Measurements from ENCODE around the gene ZBP1. TPM values are rescaled to one million over a fixed set of nuclear protein-coding genes. Genes with fewer than 3 reads are reported as not detected.

The ZBP1 gene
- total and polyA plus RNA-seq, 10 of the 15 experiments (the other 5 are each of a cell fraction or from before 2014, with no cell fraction given), result 0.93 to 10.6 (median 4.8) TPM

- Histone ChIP-seq H3K27ac (ENCODE audit: control insufficient read depth, insufficient read depth) (no peak overlapping the region), H4K20me1 (ENCODE audit: control insufficient read depth, insufficient read depth) (no peaks in the 10 kb centered on the region), H3K4me2 (ENCODE audit: control insufficient read depth, insufficient read depth) (no peak overlapping the region), H3K9ac (ENCODE audit: control insufficient read depth, insufficient read depth, low read length) (no peak overlapping the region), H3K27me3 (replicated peaks in 1 of 2; ENCODE audit: control insufficient read depth in 2 of 2, insufficient read depth in 2 of 2, low read length in 1 of 2) (no peaks in the 10 kb centered on the region; a peak in 1 of 4 replicates), H2AFZ (ENCODE audit: control insufficient read depth, low read depth, low read length) (no peak overlapping the region), H3K4me3 (no peak overlapping the region), H3K9me3 (replicated peaks; ENCODE audit: control insufficient read depth, insufficient read depth, low read length) (peaks cover 2% of the 10 kb centered on the region; the same call in 1 of the 3 replicates), H3K36me3 (ENCODE audit: control insufficient read depth in 2 of 2, insufficient read depth in 2 of 2, low read length in 1 of 2) (no peaks in the 10 kb centered on the region), H3K4me1 (ENCODE audit: control insufficient read depth, insufficient read depth, low read length) (no peaks in the 10 kb centered on the region; the same call in 1 of the 2 replicates), H3K79me2 (ENCODE audit: control insufficient read depth, insufficient read depth, low read length) (no peaks in the 10 kb centered on the region)
- intact Hi-C loops (cut with micrococcal nuclease; ENCODE audit: unreplicated experiment) (loop anchor here (2.0 kb wide), 1 partner anchor 209 kb away; no protein-coding TSS in a partner anchor), in situ Hi-C loops (cut with MboI) (loop anchor here (5.0 to 10.0 kb wide), 4 partner anchors 79 to 593 kb away; no protein-coding TSS in a partner anchor)
- BruUV-seq (replicated peaks), result no TSS peak
- no peak for FAIRE-seq
- ChIA-PET CTCF (interaction anchor here (1.2 to 1.9 kb wide), 2 partner anchors 76 to 93 kb away, joined by 3 to 6 read pairs; no protein-coding TSS in a partner anchor), SMC1A (ENCODE audit: uncharacterized antibody, unreplicated experiment) (interaction anchor here (1.3 kb wide), 1 partner anchor 76 kb away, joined by 3 read pairs; no protein-coding TSS in a partner anchor), POLR2A (no interaction called here), RAD21 (ENCODE audit: unreplicated experiment) (interaction anchor here (1.5 kb wide), 1 partner anchor 75 kb away, joined by 6 read pairs; no protein-coding TSS in a partner anchor)
- ATAC-seq, result no peak
- DNase-seq (ENCODE audit: low read depth, low spot score), result no peak
- 28% methylated on average over 14 of the region's 15 CpGs for WGBS (ENCODE audit: insufficient coverage, insufficient replicate concordance, low lambda C conversion rate, missing lambda C conversion rate)
- TF ChIP-seq PKNOX1 (IDR thresholded peaks at IDR 0.05), result no peak
- TF ChIP-seq IRF4 (IDR thresholded peaks at IDR 0.05; ENCODE audit: low read depth, low read length), result no peak
- no peak for TF ChIP-seq ESRRA (IDR thresholded peaks at IDR 0.05; ENCODE audit: low read length)
- TF ChIP-seq ATF2 (IDR thresholded peaks at IDR 0.05; ENCODE audit: low read length), result no peak
- TF ChIP-seq SUPT20H (IDR thresholded peaks at IDR 0.05; ENCODE audit: borderline replicate concordance, control insufficient read depth, low read depth, low read length), result no peak
- no peak for TF ChIP-seq HDAC6 (IDR thresholded peaks at IDR 0.05; ENCODE audit: unreplicated experiment)
- no peak for TF ChIP-seq MYB (IDR thresholded peaks at IDR 0.05; ENCODE audit: borderline replicate concordance, low read depth, low read length)
- TF ChIP-seq TBL1XR1 (IDR thresholded peaks at IDR 0.05; ENCODE audit: low read depth, low read length), result no peak
- no peak for TF ChIP-seq RELB (IDR thresholded peaks at IDR 0.05; ENCODE audit: low read depth)
- no peak for TF ChIP-seq MEF2B (IDR thresholded peaks at IDR 0.05; ENCODE audit: partially characterized antibody, poor library complexity, severe bottlenecking)
- TF ChIP-seq MLLT1 (IDR thresholded peaks at IDR 0.05), result no peak
- TF ChIP-seq PBX3 (IDR thresholded peaks at IDR 0.05; ENCODE audit: insufficient replicate concordance, low read depth, low read length), result no peak
- TF ChIP-seq HDAC2 (IDR thresholded peaks at IDR 0.05), result no peak
- no peak for TF ChIP-seq FOXK2 (IDR thresholded peaks at IDR 0.05)
- no peak for TF ChIP-seq SIX5 (IDR thresholded peaks at IDR 0.05; ENCODE audit: low read depth, low read length, severe bottlenecking)
Observed at GRCh38 chr20:57591289-57592229, 28.7 kb downstream of the ZBP1 start.
